Loucy (cell line): Measurements from ENCODE around the gene FGR.
"Not testable (repeated sequence)": the region's sequence is repeated elsewhere in the genome, so short reads cannot be mapped to it uniquely, and the experiment has no call there.

Experiments used
- H2AFZ ChIP-seq: fragments of 200-600 bp; sonication (generic); 2 replicates; pipeline ENCODE4 v1.6.0; 2016; ENCODE audit warnings: antibody characterized with exemption, mild to moderate bottlenecking, low read length, moderate library complexity
- H3F3A ChIP-seq: fragments of 200-600 bp; 2 replicates; pipeline ENCODE4 v1.6.0; 2016; ENCODE audit warnings: antibody characterized with exemption, low read depth, mild to moderate bottlenecking
- H3K27me3 ChIP-seq: fragments of 200-600 bp; sonication (generic); 2 replicates; pipeline ENCODE4 v1.6.1; 2014; ENCODE audit warnings: low read length, mild to moderate bottlenecking; ENCODE audit not compliant: insufficient read depth, poor library complexity, severe bottlenecking
- H3K36me3 ChIP-seq: fragments of 200-600 bp; sonication (generic); 2 replicates; pipeline ENCODE4 v1.6.1; 2016; ENCODE audit warnings: low read length; ENCODE audit not compliant: insufficient read depth
- H3K4me1 ChIP-seq: fragments of 200-600 bp; sonication (generic); 2 replicates; pipeline ENCODE4 v1.5.1; 2014; ENCODE audit warnings: low read length, mild to moderate bottlenecking; ENCODE audit not compliant: insufficient read depth, poor library complexity, severe bottlenecking
- H3K4me2 ChIP-seq: fragments of 200-600 bp; sonication (generic); 2 replicates; pipeline ENCODE4 v1.6.0; 2014; ENCODE audit warnings: antibody characterized with exemption, low read length, low read depth, mild to moderate bottlenecking; ENCODE audit not compliant: poor library complexity, severe bottlenecking
- H3K4me3 ChIP-seq: fragments of 200-600 bp; sonication (generic); 2 replicates; pipeline ENCODE4 v1.5.1; 2014; ENCODE audit warnings: low read length, mild to moderate bottlenecking, mixed read lengths; ENCODE audit not compliant: poor library complexity, severe bottlenecking
- H3K79me2 ChIP-seq: fragments of 200-600 bp; sonication (generic); 2 replicates; pipeline ENCODE4 v1.6.1; 2014; ENCODE audit warnings: low read length; ENCODE audit not compliant: insufficient read depth
- H3K9ac ChIP-seq: fragments of 200-600 bp; sonication (generic); 2 replicates; pipeline ENCODE4 v1.6.0; 2014; ENCODE audit warnings: mild to moderate bottlenecking, low read depth, low read length, moderate library complexity; ENCODE audit not compliant: poor library complexity, severe bottlenecking
- H3K9me2 ChIP-seq: fragments of 200-600 bp; sonication (generic); replicated peaks from 2 replicates; pipeline ENCODE4 v1.6.1; 2016; ENCODE audit warnings: low read depth, low read length, mixed read lengths
- H3K9me3 ChIP-seq: fragments of 200-600 bp; sonication (generic); 2 replicates; pipeline ENCODE4 v1.6.1; 2014; ENCODE audit warnings: mild to moderate bottlenecking, antibody characterized with exemption, low read length, low read depth; ENCODE audit not compliant: insufficient read depth
- H4K20me1 ChIP-seq: fragments of 200-600 bp; sonication (generic); 2 replicates; pipeline ENCODE4 v1.6.0; 2014; ENCODE audit warnings: antibody characterized with exemption, low read length, mild to moderate bottlenecking; ENCODE audit not compliant: insufficient read depth, poor library complexity, severe bottlenecking
- CTCF ChIP-seq: fragments of 200-600 bp; sonication (generic); conservative IDR thresholded peaks from 2 replicates; pipeline ENCODE4 v1.5.1; 2014; ENCODE audit warnings: mild to moderate bottlenecking, antibody characterized with exemption, low read length
- EZH2phosphoT487 ChIP-seq: fragments of 200-600 bp; IDR thresholded peaks from 2 replicates; pipeline ENCODE4 v1.6.1; 2018; ENCODE audit warnings: antibody characterized with exemption, mild to moderate bottlenecking, moderate library complexity, borderline replicate concordance

FGR gene

GRCh38 chr1:27632387-27633297 is 2.3 kb downstream of the FGR start:
- Histone ChIP-seq H3K9me3 (no peaks in the 10 kb centered on the region), H3K4me3 (peak overlapping the region; percentile 65), H2AFZ (no peak overlapping the region), H3F3A (no peaks in the 10 kb centered on the region; the same call in 1 of the 2 replicates), H3K79me2 (no peaks in the 10 kb centered on the region), H3K9ac (peak overlapping the region; percentile 73), H3K4me1 (peaks cover 64% of the 10 kb centered on the region), H4K20me1 (no peaks in the 10 kb centered on the region), H3K27me3 (no peaks in the 10 kb centered on the region), H3K9me2 (no peaks in the 10 kb centered on the region), H3K4me2 (peak overlapping the region; percentile 56), H3K36me3 (no peaks in the 10 kb centered on the region)
- TF ChIP-seq EZH2phosphoT487 (no peak), CTCF (no peak)

- Histone ChIP-seq H3K4me3 (no peak overlapping the region), H3K4me1 (peaks cover 69% of the 10 kb centered on the region), H3K27me3 (no peaks in the 10 kb centered on the region), H4K20me1 (no peaks in the 10 kb centered on the region), H3K9me3 (no peaks in the 10 kb centered on the region), H3F3A (no peaks in the 10 kb centered on the region), H3K9me2 (no peaks in the 10 kb centered on the region), H3K4me2 (peak overlapping the region; percentile 30), H3K9ac (peak overlapping the region; percentile 40), H3K36me3 (no peaks in the 10 kb centered on the region), H2AFZ (no peak overlapping the region), H3K79me2 (no peaks in the 10 kb centered on the region)
- TF ChIP-seq EZH2phosphoT487, result no peak
- TF ChIP-seq CTCF, result no peak
Measured at GRCh38 chr1:27630859-27631491, 4.0 kb downstream of the FGR start.

GRCh38 chr1:27628712-27629111 is 6.3 kb downstream of the FGR start:
- TF ChIP-seq CTCF, result no peak
- no peak for TF ChIP-seq EZH2phosphoT487
- H3K4me1 ChIP-seq, result peaks cover 86% of the 10 kb centered on the region
- no peaks in the 10 kb centered on the region for H3K27me3 ChIP-seq
- H3K79me2 ChIP-seq, result no peaks in the 10 kb centered on the region
- H4K20me1 ChIP-seq, result no peaks in the 10 kb centered on the region
- no peaks in the 10 kb centered on the region for H3F3A ChIP-seq
- H3K36me3 ChIP-seq, result no peaks in the 10 kb centered on the region
- peak overlapping the region; percentile 84 for H2AFZ ChIP-seq
- H3K9me2 ChIP-seq, result no peaks in the 10 kb centered on the region
- peak overlapping the region; percentile 25 for H3K9ac ChIP-seq
- H3K4me2 ChIP-seq, result peak overlapping the region; percentile 6
- no peak overlapping the region for H3K4me3 ChIP-seq
- H3K9me3 ChIP-seq, result no peaks in the 10 kb centered on the region

DNA sequence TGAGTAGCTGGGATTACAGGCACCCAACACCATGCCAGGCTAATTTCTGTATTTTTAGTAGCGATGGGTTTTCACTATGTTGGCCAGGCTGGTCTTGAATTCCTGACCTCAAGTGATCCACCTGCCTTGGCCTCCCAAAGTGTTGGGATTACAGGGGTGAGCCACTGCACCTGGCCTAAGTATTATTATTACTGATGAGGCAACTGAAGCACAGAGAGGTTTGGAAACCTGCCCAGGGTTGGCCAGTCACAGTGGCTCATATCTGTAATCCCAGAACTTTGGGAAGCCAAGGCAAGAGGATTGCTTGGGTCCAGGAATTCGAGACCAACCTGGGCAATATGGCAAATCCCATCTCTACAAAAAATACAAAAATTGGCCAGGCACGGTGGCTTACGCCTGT is 7.3 kb downstream of the FGR start:
- not testable (repeated sequence) for H3K79me2 ChIP-seq, H3K36me3 ChIP-seq, H3K9me3 ChIP-seq, H3K4me2 ChIP-seq, H3K27me3 ChIP-seq, H3F3A ChIP-seq, H4K20me1 ChIP-seq, H3K9me2 ChIP-seq, H2AFZ ChIP-seq, H3K4me3 ChIP-seq, H3K9ac ChIP-seq
- peaks cover 86% of the 10 kb centered on the region for H3K4me1 ChIP-seq
